Panc1 (cell line): ENCODE results near the gene STX3.
A peak's percentile ranks its signal among the peaks of the same experiment; 100 is the strongest.

Source experiments
- POLR2AphosphoS5 ChIP-seq: IDR thresholded peaks from 2 replicates; pipeline ENCODE4 v1.6.1; 2012; ENCODE audit warnings: mild to moderate bottlenecking, low read depth, low read length, moderate library complexity
- SIN3A ChIP-seq: IDR thresholded peaks from 2 replicates; pipeline ENCODE4 v1.6.1; 2012; ENCODE audit warnings: low read depth, mild to moderate bottlenecking, low read length, moderate library complexity, borderline replicate concordance; ENCODE audit not compliant: insufficient read depth
- TF ChIP-seq, protein P1 (sequence below): fragments of 450-650 bp; IDR thresholded peaks from 2 replicates; pipeline ENCODE4 v1.5.1; 2017; ENCODE audit warnings: mild to moderate bottlenecking

DNA sequence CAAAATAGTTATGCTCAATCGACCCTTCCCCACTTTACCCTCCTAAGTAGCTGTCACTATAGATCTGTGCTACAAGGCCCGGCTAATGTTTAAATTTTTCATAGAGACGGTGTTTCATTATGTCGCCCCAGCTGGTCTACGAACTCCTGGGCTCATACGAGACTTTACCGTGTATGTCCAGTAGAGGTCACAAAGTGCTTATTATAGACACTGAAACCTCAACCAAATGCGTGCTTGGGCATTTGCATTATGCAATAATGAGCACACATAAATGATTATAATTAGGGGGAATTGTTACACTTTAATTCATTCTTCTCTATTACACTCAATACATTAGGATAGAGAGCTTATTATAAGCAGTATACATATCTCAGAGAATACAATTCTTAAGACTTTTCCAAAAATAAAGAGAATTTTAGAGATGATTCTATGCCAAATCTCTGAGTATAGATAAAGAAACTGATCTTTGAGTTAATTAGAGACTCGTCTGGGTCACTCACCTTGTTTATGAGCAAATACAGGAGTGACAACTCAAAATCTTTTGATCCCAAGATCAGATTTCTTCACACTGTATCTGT is 67.9 kb downstream of the STX3 start:
- TF ChIP-seq POLR2AphosphoS5 = no peak
- no peak for TF ChIP-seq SIN3A
- TF ChIP-seq, protein P1, sequence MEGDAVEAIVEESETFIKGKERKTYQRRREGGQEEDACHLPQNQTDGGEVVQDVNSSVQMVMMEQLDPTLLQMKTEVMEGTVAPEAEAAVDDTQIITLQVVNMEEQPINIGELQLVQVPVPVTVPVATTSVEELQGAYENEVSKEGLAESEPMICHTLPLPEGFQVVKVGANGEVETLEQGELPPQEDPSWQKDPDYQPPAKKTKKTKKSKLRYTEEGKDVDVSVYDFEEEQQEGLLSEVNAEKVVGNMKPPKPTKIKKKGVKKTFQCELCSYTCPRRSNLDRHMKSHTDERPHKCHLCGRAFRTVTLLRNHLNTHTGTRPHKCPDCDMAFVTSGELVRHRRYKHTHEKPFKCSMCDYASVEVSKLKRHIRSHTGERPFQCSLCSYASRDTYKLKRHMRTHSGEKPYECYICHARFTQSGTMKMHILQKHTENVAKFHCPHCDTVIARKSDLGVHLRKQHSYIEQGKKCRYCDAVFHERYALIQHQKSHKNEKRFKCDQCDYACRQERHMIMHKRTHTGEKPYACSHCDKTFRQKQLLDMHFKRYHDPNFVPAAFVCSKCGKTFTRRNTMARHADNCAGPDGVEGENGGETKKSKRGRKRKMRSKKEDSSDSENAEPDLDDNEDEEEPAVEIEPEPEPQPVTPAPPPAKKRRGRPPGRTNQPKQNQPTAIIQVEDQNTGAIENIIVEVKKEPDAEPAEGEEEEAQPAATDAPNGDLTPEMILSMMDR = peak; percentile 78
